B cell (primary cell): Measurements from ENCODE around the gene BCOR.

Source experiments
- CTCF ChIP-seq: fragments of 200-600 bp; IDR thresholded peaks from one replicate; pipeline ENCODE4 v1.8.0; 2022; ENCODE audit warnings: antibody characterized with exemption, mild to moderate bottlenecking
- EZH2 ChIP-seq: IDR thresholded peaks from 2 replicates; pipeline ENCODE4 v1.6.1; 2012; ENCODE audit warnings: borderline replicate concordance, low read depth, mild to moderate bottlenecking, moderate library complexity, low read length; ENCODE audit not compliant: insufficient read depth, poor library complexity, severe bottlenecking

- TF ChIP-seq CTCF (no peak), EZH2 (no peak)
Observed at GRCh38 chrX:40091691-40092421, 5.9 kb downstream of the BCOR start.
